ENCODE measurements around the gene LAMB1.
"Not testable (repeated sequence)": the region's sequence is repeated elsewhere in the genome, so short reads cannot be mapped to it uniquely, and the experiment has no call there.

LAMB1 gene

DNA sequence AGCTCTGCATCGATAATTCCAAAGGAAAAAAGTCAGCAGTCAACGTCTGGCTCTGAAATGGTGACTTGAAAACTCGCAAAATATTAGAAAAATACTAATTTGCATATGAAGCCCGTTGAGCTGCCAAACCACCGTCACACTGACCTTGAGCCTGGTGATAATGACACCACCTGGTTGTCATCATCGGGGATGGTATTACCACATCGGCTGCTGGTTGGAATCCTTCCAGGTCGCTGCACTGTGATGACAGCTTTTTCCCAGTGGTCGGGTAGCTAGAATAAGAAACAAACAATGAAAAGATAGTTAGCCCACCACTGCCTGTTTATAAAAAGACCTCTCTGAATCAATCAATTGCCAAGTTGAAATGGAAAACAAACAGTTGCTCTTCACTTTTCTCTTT lies 41.6 kb downstream of the LAMB1 start:
- CTCF ChIA-PET: no interaction called here
- no peaks in the 10 kb centered on the region for H3K9me3 Mint-ChIP-seq
- no peak for DNase-seq
- H3K36me3 Mint-ChIP-seq: no peaks in the 10 kb centered on the region
- H3K4me3 Mint-ChIP-seq: no peak overlapping the region
- H3K27me3 Mint-ChIP-seq: peaks cover 12% of the 10 kb centered on the region
- H3K4me1 Mint-ChIP-seq: no peaks in the 10 kb centered on the region
- no peak overlapping the region for H3K27ac Mint-ChIP-seq

DNA sequence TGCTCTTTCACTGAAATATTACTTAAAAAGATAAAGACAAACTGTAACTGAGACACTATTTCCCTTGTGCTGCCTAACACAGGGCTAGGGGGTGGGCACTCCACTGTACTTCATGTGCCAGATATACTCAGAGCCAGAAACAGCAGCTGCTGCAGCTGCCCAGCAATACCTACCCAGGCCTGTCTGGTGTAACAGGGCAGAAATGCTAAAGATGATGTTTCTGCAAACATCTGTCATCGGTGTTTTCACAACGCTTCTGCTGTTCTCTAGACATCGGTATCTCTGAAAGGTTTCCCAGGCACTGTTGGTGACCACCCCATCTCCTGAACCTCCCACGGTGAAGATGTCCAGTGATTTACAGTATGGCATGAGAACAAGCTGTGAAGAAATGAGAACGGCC lies 42.7 kb downstream of the LAMB1 start:
- no peaks in the 10 kb centered on the region for H3K9me3 Mint-ChIP-seq
- DNase-seq: no peak
- H3K27ac Mint-ChIP-seq: no peak overlapping the region
- peaks cover 17% of the 10 kb centered on the region for H3K27me3 Mint-ChIP-seq
- CTCF ChIA-PET: no interaction called here
- H3K36me3 Mint-ChIP-seq: no peaks in the 10 kb centered on the region
- H3K4me1 Mint-ChIP-seq: no peaks in the 10 kb centered on the region
- no peak overlapping the region for H3K4me3 Mint-ChIP-seq

DNA sequence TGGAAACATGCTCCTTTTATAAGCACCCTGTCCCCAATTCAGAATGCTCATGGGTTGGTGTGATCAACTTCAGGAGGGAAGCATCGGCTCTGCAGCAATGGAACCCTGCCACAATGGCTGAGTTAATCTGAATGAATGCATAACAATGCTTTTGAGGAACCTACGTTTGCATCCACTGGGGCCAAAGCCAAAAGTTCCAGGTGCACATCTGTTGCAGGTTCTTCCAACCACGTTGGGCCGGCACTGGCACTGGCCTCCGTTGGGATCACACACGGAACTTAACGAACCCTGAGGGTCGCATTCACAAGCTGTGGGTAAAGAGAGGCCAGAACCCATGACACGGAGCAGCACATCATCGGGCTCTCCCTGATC lies 43.4 kb downstream of the LAMB1 start:
- no peaks in the 10 kb centered on the region for H3K36me3 Mint-ChIP-seq
- DNase-seq: no peak
- no peak overlapping the region for H3K4me3 Mint-ChIP-seq
- peaks cover 18% of the 10 kb centered on the region for H3K27me3 Mint-ChIP-seq
- no peak overlapping the region for H3K27ac Mint-ChIP-seq
- H3K9me3 Mint-ChIP-seq: no peaks in the 10 kb centered on the region
- CTCF ChIA-PET: no interaction called here
- H3K4me1 Mint-ChIP-seq: no peaks in the 10 kb centered on the region

DNA sequence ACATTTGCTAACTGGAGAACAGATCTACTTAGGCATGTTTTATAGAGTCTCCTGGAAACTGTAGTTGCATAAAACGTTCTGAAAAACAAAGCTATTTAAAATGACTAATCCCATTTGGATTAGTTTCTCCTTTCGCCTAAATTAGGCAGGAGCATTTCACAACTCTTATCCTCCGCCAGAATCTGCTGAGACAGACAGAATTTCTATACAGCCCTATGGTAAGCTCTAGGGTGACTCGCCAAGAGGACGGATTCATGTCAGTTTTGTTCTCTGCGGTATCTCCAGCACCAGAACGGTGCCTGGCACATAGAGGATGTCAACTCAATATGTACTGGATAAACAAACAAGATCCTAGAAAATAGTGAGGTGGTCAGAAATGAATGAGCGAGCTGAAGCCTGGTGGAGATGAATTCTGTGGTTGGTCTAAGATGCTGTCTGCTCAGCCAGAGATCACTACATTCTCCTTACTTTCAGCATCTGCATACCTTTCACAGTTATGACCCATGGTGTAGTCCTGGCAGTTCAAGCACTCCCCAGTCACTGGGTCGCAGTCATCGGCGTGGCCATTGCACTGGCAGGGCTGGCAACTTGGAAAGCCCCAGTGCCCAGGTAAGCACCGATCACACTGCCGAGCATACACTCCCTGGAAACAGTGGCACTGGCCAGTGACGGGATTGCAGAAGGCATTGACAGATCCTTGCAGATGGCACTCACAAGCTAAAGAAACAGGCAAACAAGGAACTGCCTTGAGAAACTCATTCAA lies 44.0 kb downstream of the LAMB1 start:
- DNase-seq: no peak
- H3K4me1 Mint-ChIP-seq: no peaks in the 10 kb centered on the region
- no peak overlapping the region for H3K27ac Mint-ChIP-seq
- peaks cover 18% of the 10 kb centered on the region for H3K27me3 Mint-ChIP-seq
- CTCF ChIA-PET: no interaction called here
- H3K9me3 Mint-ChIP-seq: no peaks in the 10 kb centered on the region
- H3K4me3 Mint-ChIP-seq: no peak overlapping the region
- H3K36me3 Mint-ChIP-seq: no peaks in the 10 kb centered on the region

DNA sequence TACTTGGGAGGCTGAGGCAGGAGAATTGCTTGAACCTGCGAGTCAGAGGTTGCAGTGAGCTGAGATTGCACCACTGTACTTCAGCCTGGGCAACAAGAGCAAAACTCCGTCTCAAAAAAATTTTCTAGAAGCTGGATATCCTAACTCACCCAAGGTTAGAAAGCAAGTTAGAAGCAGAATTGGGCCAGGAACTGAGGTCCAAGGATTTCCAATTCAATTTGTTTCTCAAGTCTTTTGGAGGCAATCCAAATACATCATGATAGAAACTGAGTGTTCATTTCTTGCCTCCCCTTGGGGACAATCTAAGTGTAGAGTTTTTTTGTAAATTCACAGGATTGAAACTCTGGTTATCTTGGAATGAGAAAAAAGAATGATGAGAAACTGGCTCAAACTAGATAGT lies 45.5 kb downstream of the LAMB1 start:
- Mint-ChIP-seq H3K4me1 (no peaks in the 10 kb centered on the region), H3K27me3 (peaks cover 18% of the 10 kb centered on the region), H3K4me3 (no peak overlapping the region), H3K27ac (no peak overlapping the region), H3K9me3 (no peaks in the 10 kb centered on the region), H3K36me3 (no peaks in the 10 kb centered on the region)
- CTCF ChIA-PET: no interaction called here
- no peak for DNase-seq

DNA sequence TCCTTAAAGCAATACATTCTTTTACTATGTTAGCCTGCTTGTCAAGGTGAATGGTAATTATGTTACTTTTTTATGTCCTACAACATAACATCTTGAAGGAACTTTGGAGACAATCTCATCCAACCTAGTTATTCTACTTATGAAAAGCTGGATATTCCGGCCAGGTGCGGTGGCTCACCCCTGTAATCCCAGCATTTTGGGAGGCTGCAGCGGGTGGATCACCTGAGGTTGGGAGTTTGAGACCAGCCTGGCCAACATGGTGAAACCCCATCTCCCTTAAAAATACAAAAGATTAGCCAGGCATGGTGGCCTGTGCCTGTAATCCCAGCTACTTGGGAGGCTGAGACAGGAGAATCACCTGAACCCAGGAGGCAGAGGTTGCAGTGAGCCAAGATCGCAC lies 46.0 kb downstream of the LAMB1 start:
- H3K36me3 Mint-ChIP-seq, DNase-seq, H3K4me1 Mint-ChIP-seq, CTCF ChIA-PET, H3K9me3 Mint-ChIP-seq, H3K4me3 Mint-ChIP-seq, H3K27ac Mint-ChIP-seq: not testable (repeated sequence)
- H3K27me3 Mint-ChIP-seq: peaks cover 18% of the 10 kb centered on the region

DNA sequence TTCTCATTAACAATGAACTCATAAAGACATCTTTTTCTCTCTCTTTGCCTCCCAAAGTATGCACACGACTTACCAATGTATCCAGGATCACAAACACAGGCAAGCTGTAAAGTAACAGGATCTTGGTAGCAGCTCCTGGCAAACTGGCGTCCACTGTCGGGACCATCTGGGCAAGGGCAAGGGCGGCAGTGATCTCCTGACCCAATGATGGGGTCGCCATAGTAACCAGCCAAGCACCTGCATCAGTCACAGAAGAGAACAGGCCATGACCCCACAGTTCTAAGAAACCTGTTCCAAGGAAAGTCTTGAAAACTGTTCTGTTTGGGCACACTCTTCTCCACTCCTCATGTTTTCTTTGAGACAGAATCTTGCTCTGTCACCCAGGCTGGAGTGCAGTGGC lies 47.6 kb downstream of the LAMB1 start:
- Mint-ChIP-seq H3K4me1 (no peaks in the 10 kb centered on the region), H3K36me3 (no peaks in the 10 kb centered on the region), H3K27me3 (peaks cover 18% of the 10 kb centered on the region), H3K9me3 (no peaks in the 10 kb centered on the region), H3K27ac (no peak overlapping the region), H3K4me3 (no peak overlapping the region)
- CTCF ChIA-PET: no interaction called here
- no peak for DNase-seq

DNA sequence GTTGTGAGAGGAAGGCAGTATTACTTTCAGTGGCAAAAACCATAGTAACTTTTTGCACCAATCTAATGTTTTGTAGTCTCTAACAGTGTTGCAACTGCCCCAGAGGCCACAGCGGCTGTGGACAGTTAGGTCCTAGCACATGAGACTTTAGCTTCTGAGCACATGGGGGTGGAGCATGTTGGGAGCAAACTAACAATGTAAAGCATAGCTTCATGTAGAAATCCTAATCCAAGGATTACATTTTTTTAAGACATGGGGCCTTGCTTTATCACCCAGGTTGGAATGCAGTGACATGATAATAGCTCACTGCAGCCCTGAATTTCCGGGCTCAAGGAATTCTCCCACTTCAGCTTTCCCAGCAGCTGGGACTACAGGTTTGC lies 49.0 kb downstream of the LAMB1 start:
- H3K9me3 Mint-ChIP-seq: no peaks in the 10 kb centered on the region
- no peaks in the 10 kb centered on the region for H3K4me1 Mint-ChIP-seq
- H3K4me3 Mint-ChIP-seq: no peak overlapping the region
- CTCF ChIA-PET: interaction anchor here (1.0 kb wide), 1 partner anchor 35 kb away, joined by 3 read pairs; no protein-coding TSS in a partner anchor
- no peaks in the 10 kb centered on the region for H3K36me3 Mint-ChIP-seq
- H3K27ac Mint-ChIP-seq: no peak overlapping the region
- DNase-seq: no peak
- H3K27me3 Mint-ChIP-seq: peaks cover 7% of the 10 kb centered on the region

DNA sequence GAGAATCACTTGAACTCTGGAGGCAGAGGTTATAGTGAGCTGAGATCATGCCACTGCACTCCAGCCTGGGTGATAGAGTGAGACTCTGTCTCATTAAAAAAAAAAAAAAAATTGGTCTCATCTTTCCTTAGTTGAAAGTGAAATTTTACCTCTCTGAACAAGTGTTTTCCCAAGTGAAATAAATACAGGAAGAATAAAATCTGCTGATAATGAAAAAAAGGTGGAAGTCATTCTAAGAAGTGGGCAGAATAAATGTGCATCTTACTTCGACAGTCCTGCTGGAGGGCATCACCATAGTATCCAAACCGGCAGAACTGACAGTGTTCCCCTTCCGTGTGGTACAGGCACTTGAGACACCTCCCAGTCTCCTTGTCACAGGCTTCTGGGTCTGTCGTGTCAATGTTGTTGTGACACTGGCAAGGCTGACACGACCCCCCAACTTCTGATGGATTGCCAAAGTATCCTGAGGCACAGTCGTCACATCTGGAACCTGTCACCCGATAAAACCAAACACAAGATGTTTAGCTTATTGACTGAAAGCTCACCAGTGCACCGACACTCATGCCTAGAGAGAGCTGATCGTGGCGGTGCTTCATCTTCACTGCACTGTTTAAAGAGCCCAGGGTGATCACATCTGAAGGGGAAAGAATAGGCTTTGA lies 49.6 kb downstream of the LAMB1 start:
- Mint-ChIP-seq H3K4me1 (no peaks in the 10 kb centered on the region), H3K27ac (no peak overlapping the region), H3K9me3 (no peaks in the 10 kb centered on the region), H3K4me3 (no peak overlapping the region), H3K27me3 (peaks cover 6% of the 10 kb centered on the region), H3K36me3 (no peaks in the 10 kb centered on the region)
- DNase-seq: no peak
- CTCF ChIA-PET: interaction anchor here (1.0 kb wide), 1 partner anchor 34 kb away, joined by 3 read pairs; no protein-coding TSS in a partner anchor

DNA sequence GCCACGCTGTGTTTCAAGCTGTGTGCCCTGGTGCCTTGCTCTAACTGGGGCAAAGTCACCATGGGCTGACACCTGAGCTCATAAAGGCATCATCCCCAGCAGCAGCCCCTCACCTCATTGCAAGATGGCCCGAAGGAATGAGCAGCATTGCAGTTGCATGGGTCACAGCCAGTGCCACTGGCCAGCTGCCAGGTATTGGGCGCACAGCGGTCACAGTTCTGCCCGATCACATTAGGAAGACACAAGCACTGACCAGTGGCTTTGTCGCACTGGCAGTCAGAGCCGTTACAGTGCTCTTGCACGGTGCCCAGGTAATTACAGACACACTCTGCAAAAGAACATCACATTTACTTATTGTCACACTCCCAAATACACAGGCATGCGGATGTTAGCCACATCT lies 51.1 kb downstream of the LAMB1 start:
- no peaks in the 10 kb centered on the region for H3K4me1 Mint-ChIP-seq
- no peak for DNase-seq
- CTCF ChIA-PET: no interaction called here
- H3K36me3 Mint-ChIP-seq: no peaks in the 10 kb centered on the region
- H3K27me3 Mint-ChIP-seq: peaks cover 6% of the 10 kb centered on the region
- H3K27ac Mint-ChIP-seq: no peak overlapping the region
- no peak overlapping the region for H3K4me3 Mint-ChIP-seq
- H3K9me3 Mint-ChIP-seq: no peaks in the 10 kb centered on the region

DNA sequence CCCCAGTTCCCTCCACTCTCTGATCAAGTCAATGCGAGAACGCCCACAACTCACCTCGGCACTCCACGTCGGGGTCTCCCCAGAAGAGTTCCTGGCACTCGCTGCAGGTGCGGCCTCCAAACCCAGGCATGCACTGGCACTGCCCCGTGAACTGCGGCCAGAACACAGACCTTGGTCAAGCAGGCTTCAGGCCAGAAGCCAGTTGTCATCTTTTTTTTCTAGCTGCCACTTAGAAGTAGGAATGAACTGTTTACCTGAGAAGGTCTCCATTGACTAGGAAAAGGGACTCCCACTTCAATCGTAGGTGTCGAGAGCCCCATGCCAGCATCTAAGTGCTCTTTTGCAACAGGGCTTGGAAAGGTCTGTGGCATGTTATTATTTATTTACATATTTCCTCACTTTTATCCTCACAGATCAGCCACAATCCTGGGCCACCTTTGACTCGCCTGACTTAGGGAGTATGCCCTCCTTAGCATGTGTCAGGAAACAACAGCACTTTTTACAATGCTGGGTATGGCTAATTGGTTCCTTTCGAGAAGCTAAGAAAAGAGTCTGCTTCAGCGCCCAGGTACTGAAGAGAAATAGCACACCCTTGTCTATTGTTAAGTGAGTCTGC lies 51.7 kb downstream of the LAMB1 start:
- Mint-ChIP-seq H3K9me3 (no peaks in the 10 kb centered on the region), H3K4me3 (no peak overlapping the region), H3K27me3 (peaks cover 6% of the 10 kb centered on the region), H3K27ac (no peak overlapping the region), H3K4me1 (no peaks in the 10 kb centered on the region), H3K36me3 (no peaks in the 10 kb centered on the region)
- no peak for DNase-seq
- CTCF ChIA-PET: no interaction called here

DNA sequence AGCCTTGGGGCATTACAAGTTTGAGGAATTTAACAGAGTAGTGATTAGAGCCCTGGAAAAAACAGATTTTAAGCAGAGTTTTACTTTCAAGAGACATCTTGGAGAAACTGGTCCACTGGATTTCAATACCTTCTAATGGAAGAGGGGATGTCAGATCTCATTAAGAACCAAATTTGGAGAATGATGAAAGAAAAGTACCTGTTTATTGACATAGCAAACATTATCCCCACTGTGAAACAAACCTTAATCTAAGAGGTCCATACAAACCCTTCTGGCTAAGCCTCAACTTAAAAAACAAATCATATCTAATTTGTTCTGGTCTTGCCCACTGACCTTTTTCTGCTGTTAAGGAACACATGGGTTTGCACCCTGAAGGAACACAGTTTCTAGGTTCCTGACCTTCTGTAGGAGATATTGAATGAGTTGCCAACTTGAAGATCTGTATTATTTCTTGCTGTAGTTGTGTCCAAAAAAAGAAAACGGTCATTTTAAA lies 53.5 kb downstream of the LAMB1 start:
- Mint-ChIP-seq H3K4me3 (no peak overlapping the region), H3K9me3 (no peaks in the 10 kb centered on the region), H3K36me3 (no peaks in the 10 kb centered on the region), H3K27ac (no peak overlapping the region), H3K27me3 (no peaks in the 10 kb centered on the region), H3K4me1 (no peaks in the 10 kb centered on the region)
- DNase-seq: no peak
- CTCF ChIA-PET: no interaction called here

DNA sequence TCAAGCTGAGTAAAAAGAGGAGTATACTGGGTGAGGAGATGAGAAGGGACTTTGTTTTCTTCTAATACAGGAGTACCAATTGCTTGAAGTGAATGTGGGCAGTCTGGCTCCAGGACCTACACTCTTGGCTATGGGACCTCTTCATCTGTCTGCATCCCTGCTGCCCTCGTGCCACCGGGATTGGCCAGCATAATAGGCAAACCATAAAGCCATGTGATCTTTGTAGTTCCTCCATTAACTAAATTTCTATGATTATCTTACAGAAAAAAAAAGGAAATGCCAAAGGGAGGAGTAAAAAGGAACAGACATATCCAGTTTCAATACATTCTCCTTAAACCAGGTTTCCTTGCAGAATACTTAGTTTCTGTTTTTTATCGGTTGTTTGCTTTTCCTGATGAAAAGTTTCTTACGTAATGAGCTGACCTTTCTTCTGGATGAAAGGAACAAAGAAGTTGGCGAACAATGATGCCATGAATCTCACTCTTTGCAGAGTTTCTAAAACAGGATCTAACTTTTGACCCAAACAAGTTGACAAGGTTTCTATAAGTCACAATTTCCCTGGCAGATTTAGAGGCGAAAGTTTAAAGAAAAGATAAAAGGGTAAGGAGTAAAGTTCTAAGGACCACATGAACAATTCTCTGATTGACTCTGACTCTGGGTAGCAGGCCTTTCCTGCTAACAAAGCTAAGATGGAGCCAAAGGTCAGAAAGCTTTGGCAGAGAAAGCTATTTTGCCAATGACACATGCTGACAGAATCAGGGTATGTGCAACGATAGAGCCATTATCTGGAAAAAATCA lies 54.1 kb downstream of the LAMB1 start:
- Mint-ChIP-seq H3K27ac (no peak overlapping the region), H3K36me3 (no peaks in the 10 kb centered on the region), H3K4me1 (no peaks in the 10 kb centered on the region), H3K27me3 (no peaks in the 10 kb centered on the region), H3K4me3 (no peak overlapping the region), H3K9me3 (no peaks in the 10 kb centered on the region)
- CTCF ChIA-PET: no interaction called here
- no peak for DNase-seq

DNA sequence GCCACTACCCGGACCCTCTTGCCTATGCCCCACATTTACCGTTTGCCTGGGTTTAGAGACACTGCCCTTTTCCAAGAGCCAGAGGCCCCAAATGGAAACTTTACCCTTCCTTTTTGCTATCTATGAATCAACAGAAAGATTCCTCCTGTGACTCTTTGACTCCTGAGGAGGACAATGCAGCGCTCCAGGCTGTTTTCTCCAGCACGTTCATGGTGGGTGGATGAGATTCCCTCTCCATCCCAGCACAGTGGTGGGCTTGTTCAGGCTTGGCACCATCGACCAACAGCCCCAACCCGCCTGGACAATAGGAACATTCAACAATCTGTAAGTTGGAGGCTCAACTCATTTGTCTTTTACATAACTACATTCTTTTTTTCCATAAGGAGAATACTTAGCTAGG lies 56.1 kb downstream of the LAMB1 start:
- Mint-ChIP-seq H3K27ac (no peak overlapping the region), H3K27me3 (no peaks in the 10 kb centered on the region), H3K4me3 (no peak overlapping the region), H3K36me3 (no peaks in the 10 kb centered on the region), H3K4me1 (no peaks in the 10 kb centered on the region), H3K9me3 (no peaks in the 10 kb centered on the region)
- DNase-seq: no peak
- CTCF ChIA-PET: interaction anchor here (1.5 kb wide), 1 partner anchor 199 kb away, joined by 5 read pairs; no protein-coding TSS in a partner anchor
